HG03135 (cell line): ENCODE data around the gene GABRR2.

ENCODE experiments used
- ATAC-seq: cut with Tn5 transposase; IDR thresholded peaks from one replicate; pipeline ENCODE4 v1.9.1; 2021; ENCODE audit warnings: mild to moderate bottlenecking, moderate library complexity; ENCODE audit not compliant: unreplicated experiment

The GABRR2 gene

GRCh38 chr6:89315249-89315885, at the start of gene GABRR2:
TSS of gene GABRR2 (minus strand) at chr6:89315299. CDS start at chr6:89315165, 134 bp downstream.
- no peak for ATAC-seq

- no peak for ATAC-seq
Observed at GRCh38 chr6:89364586-89364985, 49.5 kb upstream of the GABRR2 start.

GRCh38 chr6:89361171-89361570, 46.1 kb upstream of the GABRR2 start:
- no peak for ATAC-seq

GRCh38 chr6:89360415-89360999, 45.4 kb upstream of the GABRR2 start:
- ATAC-seq, result peak; percentile 50

- ATAC-seq, result no peak
Observed at GRCh38 chr6:89359561-89359960, 44.5 kb upstream of the GABRR2 start.

- ATAC-seq, result peak; percentile 44
Observed at GRCh38 chr6:89357390-89357789, 42.3 kb upstream of the GABRR2 start.

- ATAC-seq, result no peak
Observed at GRCh38 chr6:89356642-89357170, 41.6 kb upstream of the GABRR2 start.

GRCh38 chr6:89355511-89356194, 40.6 kb upstream of the GABRR2 start:
- ATAC-seq, result no peak

GRCh38 chr6:89353702-89354392, 38.7 kb upstream of the GABRR2 start:
- ATAC-seq, result no peak

- no peak for ATAC-seq
Observed at GRCh38 chr6:89353118-89353556, 38.0 kb upstream of the GABRR2 start.

- ATAC-seq, result peak; percentile 33
Observed at GRCh38 chr6:89352278-89353117, 37.4 kb upstream of the GABRR2 start, which contains the start of gene UBE2J1. TSS of gene UBE2J1 (minus strand) at chr6:89352722. CDS start at chr6:89352569, 153 bp downstream.

GRCh38 chr6:89351671-89352277, 36.7 kb upstream of the GABRR2 start:
- no peak for ATAC-seq

GRCh38 chr6:89350281-89350966, 35.3 kb upstream of the GABRR2 start:
- peak; percentile 44 for ATAC-seq

GRCh38 chr6:89348372-89348771, 33.3 kb upstream of the GABRR2 start:
- no peak for ATAC-seq

GRCh38 chr6:89347825-89348224, 32.7 kb upstream of the GABRR2 start:
- ATAC-seq, result no peak

GRCh38 chr6:89346433-89346832, 31.3 kb upstream of the GABRR2 start:
- no peak for ATAC-seq

GRCh38 chr6:89339565-89339964, 24.5 kb upstream of the GABRR2 start:
- ATAC-seq, result no peak

- ATAC-seq, result no peak
Observed at GRCh38 chr6:89335164-89335563, 20.1 kb upstream of the GABRR2 start.

GRCh38 chr6:89330910-89331309, 15.8 kb upstream of the GABRR2 start:
- no peak for ATAC-seq
